SK-N-SH (cell line): ENCODE data around the gene IL1R1. TPM values are rescaled to one million over a fixed set of nuclear protein-coding genes. Genes with fewer than 3 reads are reported as not detected.

ENCODE experiments used
- CTCF ChIA-PET: fragments of 300-600, 350-600 bp; formaldehyde crosslinking; extraction: SDS; loops from one replicate; lab custom pipeline; 2021; lab: Yijun Ruan, JAX
- POLR2A ChIA-PET: fragments of 350-600 bp; sonication (Branson Sonifier 250); formaldehyde crosslinking; extraction: SDS; loops from one replicate; lab custom pipeline; 2020; ENCODE audit warnings: antibody characterized with exemption, inconsistent platforms; lab: Yijun Ruan, JAX
- DNase-seq: peaks from one replicate; pipeline ENCODE4 v3.0.0; 2012
- H2AFZ ChIP-seq: fragments of 200-600 bp; sonication (generic); 2 replicates; pipeline ENCODE4 v1.8.1; 2016; ENCODE audit warnings: antibody characterized with exemption, mild to moderate bottlenecking, low read depth
- H3F3A ChIP-seq: fragments of 200-600 bp; sonication (generic); replicated peaks from 2 replicates; pipeline ENCODE3; 2016; ENCODE audit warnings: antibody characterized with exemption, mild to moderate bottlenecking; ENCODE audit not compliant: insufficient read depth
- H3K27ac ChIP-seq, 2 experiments: fragments of 200-500 bp in 1 of 2; fragments of 200-600 bp in 1 of 2; sonication (Bioruptor generic) in 1 of 2; sonication (generic), shearing (Covaris generic) in 1 of 2; 2 replicates each; pipeline versions ENCODE4 v1.5.1 to v1.6.1; 2014 to 2016; ENCODE audit warnings: low read depth in 2 of 2, inconsistent platforms in 1 of 2, low read length in 1 of 2, mild to moderate bottlenecking in 1 of 2, mixed read lengths in 1 of 2
- H3K27me3 ChIP-seq: fragments of 200-600 bp; sonication (generic), shearing (Covaris generic); 2 replicates; pipeline ENCODE4 v1.6.1; 2016; ENCODE audit warnings: mixed run types; ENCODE audit not compliant: insufficient read depth
- H3K36me3 ChIP-seq, 2 experiments: fragments of 200-500 bp in 1 of 2; fragments of 200-600 bp in 1 of 2; sonication (Bioruptor generic) in 1 of 2; sonication (generic) in 1 of 2; replicated peaks in 1 of 2; 2 replicates each; pipeline versions ENCODE3 to v1.5.1; 2014 to 2016; ENCODE audit warnings: low read length in 1 of 2, mild to moderate bottlenecking in 1 of 2; ENCODE audit not compliant: insufficient read depth in 2 of 2, control insufficient read depth in 1 of 2
- H3K4me1 ChIP-seq, 2 experiments: fragments of 200-500 bp in 1 of 2; fragments of 200-600 bp in 1 of 2; sonication (Bioruptor generic) in 1 of 2; sonication (generic), shearing (Covaris generic) in 1 of 2; 2 replicates each; pipeline versions ENCODE4 v1.5.1 to v1.6.1; 2014 to 2016; ENCODE audit warnings: low read depth in 1 of 2, low read length in 1 of 2, mixed run types in 1 of 2; ENCODE audit not compliant: insufficient read depth in 2 of 2, control insufficient read depth in 1 of 2
- H3K4me2 ChIP-seq: fragments of 200-600 bp; sonication (generic), shearing (Covaris generic); 2 replicates; pipeline ENCODE4 v1.6.1; 2017; ENCODE audit warnings: mixed run types
- H3K4me3 ChIP-seq, 2 experiments: fragments of 200-500 bp in 1 of 2; fragments of 200-600 bp in 1 of 2; sonication (Bioruptor generic) in 1 of 2; sonication (generic), shearing (Covaris generic) in 1 of 2; 2 replicates each; pipeline versions ENCODE4 v1.5.1 to v1.8.1; 2014 to 2016; ENCODE audit warnings: low read depth in 2 of 2, inconsistent platforms in 1 of 2, low read length in 1 of 2, mild to moderate bottlenecking in 1 of 2, mixed read lengths in 1 of 2, moderate library complexity in 1 of 2
- H3K79me2 ChIP-seq: fragments of 200-600 bp; sonication (generic); 2 replicates; pipeline ENCODE4 v1.8.1; 2017; ENCODE audit warnings: mild to moderate bottlenecking; ENCODE audit not compliant: insufficient read depth
- H3K9ac ChIP-seq: fragments of 200-600 bp; sonication (generic); 2 replicates; pipeline ENCODE4 v1.6.1; 2017; ENCODE audit warnings: mixed run types
- H3K9me2 ChIP-seq: fragments of 200-600 bp; sonication (generic); 2 replicates; pipeline ENCODE4 v1.6.1; 2017; ENCODE audit warnings: mixed run types
- H3K9me3 ChIP-seq: fragments of 200-600 bp; sonication (generic); 2 replicates; pipeline ENCODE4 v1.6.1; 2017; ENCODE audit warnings: mixed run types, mild to moderate bottlenecking, moderate library complexity
- H4K20me1 ChIP-seq: fragments of 200-600 bp; sonication (generic); 2 replicates; pipeline ENCODE4 v1.6.1; 2017; ENCODE audit warnings: mild to moderate bottlenecking, mixed run types; ENCODE audit not compliant: insufficient read depth
- EP300 ChIP-seq, 2 experiments: IDR thresholded peaks; 2 replicates each; pipeline versions ENCODE4 v1.4.0 to v1.6.1; 2012; ENCODE audit warnings: borderline replicate concordance in 1 of 2, low read depth in 1 of 2, low read length in 1 of 2
- EZH2phosphoT487 ChIP-seq: fragments of 200-600 bp; sonication (generic); IDR thresholded peaks from 2 replicates; pipeline ENCODE4 v1.6.1; 2017; ENCODE audit warnings: low read depth, mixed run types, mild to moderate bottlenecking, antibody characterized with exemption, moderate library complexity, borderline replicate concordance
- GABPA ChIP-seq: IDR thresholded peaks from 2 replicates; pipeline ENCODE4 v1.4.0; 2012; ENCODE audit warnings: low read depth, mild to moderate bottlenecking
- JUND ChIP-seq: IDR thresholded peaks from 2 replicates; pipeline ENCODE4 v1.4.0; 2012
- MXI1 ChIP-seq: IDR thresholded peaks from 2 replicates; pipeline ENCODE4 v1.6.1; 2012; ENCODE audit warnings: mild to moderate bottlenecking, low read depth, low read length, improper control_type of control experiment
- POLR2AphosphoS5 ChIP-seq: IDR thresholded peaks from 2 replicates; pipeline ENCODE4 v1.6.1; 2012; ENCODE audit warnings: low read depth, low read length
- RXRA ChIP-seq: IDR thresholded peaks from 2 replicates; pipeline ENCODE4 v1.4.0; 2012; ENCODE audit warnings: low read depth, mild to moderate bottlenecking, borderline replicate concordance
- TCF12 ChIP-seq: IDR thresholded peaks from 2 replicates; pipeline ENCODE4 v1.4.0; 2012
- WGBS: methylation state at CpG from one replicate; pipeline ENCODE4 v1.1.6; 2017; ENCODE audit warnings: low lambda C conversion rate; 5-methylcytosine and 5-hydroxymethylcytosine counted together
- polyA plus RNA-seq, 3 experiments: library from polyadenylated mRNA; depleted of rRNA; stranded (reverse); fragments of >200 nt; gene quantifications; 2 replicates each; pipeline ENCODE4 v1.2.3, GENCODE V29; 2012
- TF ChIP-seq, protein P1 (sequence below): IDR thresholded peaks from 2 replicates; pipeline ENCODE4 v1.4.0; 2012; ENCODE audit warnings: low read depth, borderline replicate concordance
- TF ChIP-seq, protein P2 (sequence below): IDR thresholded peaks from 2 replicates; pipeline ENCODE4; 2012
- TF ChIP-seq, protein P3 (sequence below): IDR thresholded peaks from 2 replicates; pipeline ENCODE4 v1.6.1; 2012; ENCODE audit warnings: mild to moderate bottlenecking, low read depth, low read length, moderate library complexity
- TF ChIP-seq, protein P4 (sequence below): IDR thresholded peaks from 2 replicates; pipeline ENCODE4 v1.4.0; 2012; ENCODE audit warnings: low read depth
- TF ChIP-seq, protein P5 (sequence below): fragments of 150-350 bp; IDR thresholded peaks from 2 replicates; pipeline ENCODE4 v1.6.1; 2017; ENCODE audit warnings: antibody characterized with exemption, low read length, low read depth, borderline replicate concordance

Gene IL1R1
- polyA plus RNA-seq, 1 of the 3 experiments (the other 2 are of a cell fraction) = 13.3 TPM

DNA sequence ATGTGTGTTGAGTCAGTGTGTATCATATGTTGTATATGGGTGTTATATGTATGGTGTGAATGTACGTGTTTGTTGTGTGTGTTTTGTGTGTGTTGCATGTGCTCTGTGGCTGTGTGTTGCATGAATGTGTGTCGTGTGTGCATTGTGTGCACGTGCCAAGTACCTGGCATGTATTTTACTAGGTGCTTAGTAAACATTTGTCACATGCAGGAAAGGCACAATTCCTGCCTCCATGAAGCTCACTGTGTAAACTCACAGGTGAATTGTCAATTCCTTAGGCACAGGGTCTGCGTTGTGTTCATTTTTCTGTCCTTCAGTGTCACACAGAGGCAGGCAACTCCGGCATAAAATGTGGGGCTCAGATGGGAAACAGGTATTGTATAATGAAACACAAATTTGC is 22.3 kb upstream of the IL1R1 start:
- POLR2A ChIA-PET = no interaction called here

DNA sequence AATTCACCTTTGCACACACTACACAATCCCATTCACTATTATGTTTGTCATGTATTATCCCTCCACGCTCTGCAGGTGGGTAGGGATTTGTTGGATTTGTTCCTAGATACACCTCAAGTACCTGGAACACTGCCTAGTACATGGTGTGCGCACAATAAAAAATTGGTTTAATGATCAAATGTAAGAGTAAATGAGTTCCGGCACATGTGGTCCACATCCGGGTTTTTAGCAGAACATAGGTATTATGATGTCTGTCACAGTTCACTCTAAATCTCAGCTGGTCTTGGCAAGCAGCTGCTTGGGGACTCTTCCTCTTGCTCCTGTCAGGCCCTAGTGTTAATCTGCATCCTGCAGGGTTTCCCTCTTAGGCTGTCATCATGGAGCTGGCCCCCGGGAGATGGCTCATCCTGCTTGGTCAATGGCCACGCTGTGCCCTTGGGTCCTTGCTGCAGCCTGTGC is 21.8 kb upstream of the IL1R1 start:
- Histone ChIP-seq H3K9me3 (no peaks in the 10 kb centered on the region), H2AFZ (no peak overlapping the region), H3K36me3 (no peaks in the 10 kb centered on the region), H3K9me2 (no peaks in the 10 kb centered on the region), H3K79me2 (no peaks in the 10 kb centered on the region), H3K4me1 (no peaks in the 10 kb centered on the region; a peak in 1 of 4 replicates), H3K9ac (no peak overlapping the region), H3K27me3 (no peaks in the 10 kb centered on the region), H3F3A (peaks cover 6% of the 10 kb centered on the region), H3K4me3 (no peak overlapping the region), H4K20me1 (no peaks in the 10 kb centered on the region), H3K27ac (no peak overlapping the region), H3K4me2 (no peak overlapping the region)
- DNase-seq = no peak
- CTCF ChIA-PET = interaction anchor here (0.5 to 1.6 kb wide), 2 partner anchors 83 to 120 kb away, joined by 4 read pairs; no protein-coding TSS in a partner anchor
- POLR2A ChIA-PET = no interaction called here
- 84% methylated on average over 4 of the region's 6 CpGs for WGBS
- TF ChIP-seq, protein P1, sequence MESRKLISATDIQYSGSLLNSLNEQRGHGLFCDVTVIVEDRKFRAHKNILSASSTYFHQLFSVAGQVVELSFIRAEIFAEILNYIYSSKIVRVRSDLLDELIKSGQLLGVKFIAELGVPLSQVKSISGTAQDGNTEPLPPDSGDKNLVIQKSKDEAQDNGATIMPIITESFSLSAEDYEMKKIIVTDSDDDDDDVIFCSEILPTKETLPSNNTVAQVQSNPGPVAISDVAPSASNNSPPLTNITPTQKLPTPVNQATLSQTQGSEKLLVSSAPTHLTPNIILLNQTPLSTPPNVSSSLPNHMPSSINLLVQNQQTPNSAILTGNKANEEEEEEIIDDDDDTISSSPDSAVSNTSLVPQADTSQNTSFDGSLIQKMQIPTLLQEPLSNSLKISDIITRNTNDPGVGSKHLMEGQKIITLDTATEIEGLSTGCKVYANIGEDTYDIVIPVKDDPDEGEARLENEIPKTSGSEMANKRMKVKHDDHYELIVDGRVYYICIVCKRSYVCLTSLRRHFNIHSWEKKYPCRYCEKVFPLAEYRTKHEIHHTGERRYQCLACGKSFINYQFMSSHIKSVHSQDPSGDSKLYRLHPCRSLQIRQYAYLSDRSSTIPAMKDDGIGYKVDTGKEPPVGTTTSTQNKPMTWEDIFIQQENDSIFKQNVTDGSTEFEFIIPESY = no peak
- TF ChIP-seq, protein P2, sequence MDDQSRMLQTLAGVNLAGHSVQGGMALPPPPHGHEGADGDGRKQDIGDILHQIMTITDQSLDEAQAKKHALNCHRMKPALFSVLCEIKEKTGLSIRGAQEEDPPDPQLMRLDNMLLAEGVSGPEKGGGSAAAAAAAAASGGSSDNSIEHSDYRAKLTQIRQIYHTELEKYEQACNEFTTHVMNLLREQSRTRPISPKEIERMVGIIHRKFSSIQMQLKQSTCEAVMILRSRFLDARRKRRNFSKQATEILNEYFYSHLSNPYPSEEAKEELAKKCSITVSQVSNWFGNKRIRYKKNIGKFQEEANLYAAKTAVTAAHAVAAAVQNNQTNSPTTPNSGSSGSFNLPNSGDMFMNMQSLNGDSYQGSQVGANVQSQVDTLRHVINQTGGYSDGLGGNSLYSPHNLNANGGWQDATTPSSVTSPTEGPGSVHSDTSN = no peak
- TF ChIP-seq MXI1 (no peak), JUND (no peak), TCF12 (no peak), RXRA (no peak), POLR2AphosphoS5 (no peak)
- TF ChIP-seq, protein P3, sequence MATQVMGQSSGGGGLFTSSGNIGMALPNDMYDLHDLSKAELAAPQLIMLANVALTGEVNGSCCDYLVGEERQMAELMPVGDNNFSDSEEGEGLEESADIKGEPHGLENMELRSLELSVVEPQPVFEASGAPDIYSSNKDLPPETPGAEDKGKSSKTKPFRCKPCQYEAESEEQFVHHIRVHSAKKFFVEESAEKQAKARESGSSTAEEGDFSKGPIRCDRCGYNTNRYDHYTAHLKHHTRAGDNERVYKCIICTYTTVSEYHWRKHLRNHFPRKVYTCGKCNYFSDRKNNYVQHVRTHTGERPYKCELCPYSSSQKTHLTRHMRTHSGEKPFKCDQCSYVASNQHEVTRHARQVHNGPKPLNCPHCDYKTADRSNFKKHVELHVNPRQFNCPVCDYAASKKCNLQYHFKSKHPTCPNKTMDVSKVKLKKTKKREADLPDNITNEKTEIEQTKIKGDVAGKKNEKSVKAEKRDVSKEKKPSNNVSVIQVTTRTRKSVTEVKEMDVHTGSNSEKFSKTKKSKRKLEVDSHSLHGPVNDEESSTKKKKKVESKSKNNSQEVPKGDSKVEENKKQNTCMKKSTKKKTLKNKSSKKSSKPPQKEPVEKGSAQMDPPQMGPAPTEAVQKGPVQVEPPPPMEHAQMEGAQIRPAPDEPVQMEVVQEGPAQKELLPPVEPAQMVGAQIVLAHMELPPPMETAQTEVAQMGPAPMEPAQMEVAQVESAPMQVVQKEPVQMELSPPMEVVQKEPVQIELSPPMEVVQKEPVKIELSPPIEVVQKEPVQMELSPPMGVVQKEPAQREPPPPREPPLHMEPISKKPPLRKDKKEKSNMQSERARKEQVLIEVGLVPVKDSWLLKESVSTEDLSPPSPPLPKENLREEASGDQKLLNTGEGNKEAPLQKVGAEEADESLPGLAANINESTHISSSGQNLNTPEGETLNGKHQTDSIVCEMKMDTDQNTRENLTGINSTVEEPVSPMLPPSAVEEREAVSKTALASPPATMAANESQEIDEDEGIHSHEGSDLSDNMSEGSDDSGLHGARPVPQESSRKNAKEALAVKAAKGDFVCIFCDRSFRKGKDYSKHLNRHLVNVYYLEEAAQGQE = no peak
- TF ChIP-seq, protein P4, sequence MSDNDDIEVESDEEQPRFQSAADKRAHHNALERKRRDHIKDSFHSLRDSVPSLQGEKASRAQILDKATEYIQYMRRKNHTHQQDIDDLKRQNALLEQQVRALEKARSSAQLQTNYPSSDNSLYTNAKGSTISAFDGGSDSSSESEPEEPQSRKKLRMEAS = no peak

More for the DNA sequence above, 22.3 kb upstream of the IL1R1 start:
- Histone ChIP-seq H3K9ac (no peak overlapping the region), H3K4me1 (no peaks in the 10 kb centered on the region; a peak in 1 of 4 replicates), H3K27me3 (no peaks in the 10 kb centered on the region), H3K9me3 (no peaks in the 10 kb centered on the region), H3K79me2 (no peaks in the 10 kb centered on the region)
- WGBS = 56% methylated on average over 5 of the region's 5 CpGs
- no peak for TF ChIP-seq RXRA
- TF ChIP-seq, protein P3 = no peak
- no peak for TF ChIP-seq EZH2phosphoT487
- TF ChIP-seq GABPA = no peak
- TF ChIP-seq EP300 (IDR thresholded peaks at IDR 0.05; ENCODE audit: borderline replicate concordance in 1 of 2, low read depth in 1 of 2, low read length in 1 of 2) = no peak
- TF ChIP-seq, protein P5, sequence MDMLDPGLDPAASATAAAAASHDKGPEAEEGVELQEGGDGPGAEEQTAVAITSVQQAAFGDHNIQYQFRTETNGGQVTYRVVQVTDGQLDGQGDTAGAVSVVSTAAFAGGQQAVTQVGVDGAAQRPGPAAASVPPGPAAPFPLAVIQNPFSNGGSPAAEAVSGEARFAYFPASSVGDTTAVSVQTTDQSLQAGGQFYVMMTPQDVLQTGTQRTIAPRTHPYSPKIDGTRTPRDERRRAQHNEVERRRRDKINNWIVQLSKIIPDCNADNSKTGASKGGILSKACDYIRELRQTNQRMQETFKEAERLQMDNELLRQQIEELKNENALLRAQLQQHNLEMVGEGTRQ = no peak
- TF ChIP-seq, all 33 proteins: peak for 0
- no peak for DNase-seq
- H3K9me2 ChIP-seq = no peaks in the 10 kb centered on the region
- peaks cover 6% of the 10 kb centered on the region for H3F3A ChIP-seq
- no peak overlapping the region for H3K4me2 ChIP-seq
- H3K36me3 ChIP-seq = no peaks in the 10 kb centered on the region
- H4K20me1 ChIP-seq = no peaks in the 10 kb centered on the region
- H3K4me3 ChIP-seq = no peak overlapping the region
- no peak overlapping the region for H3K27ac ChIP-seq
- CTCF ChIA-PET = interaction anchor here (0.6 to 1.6 kb wide), 2 partner anchors 120 to 212 kb away, joined by 3 to 4 read pairs; no protein-coding TSS in a partner anchor
- H2AFZ ChIP-seq = no peak overlapping the region
